ENCODE measurements around the gene MIGA2.
"Not testable (repeated sequence)": the region's sequence is repeated elsewhere in the genome, so short reads cannot be mapped to it uniquely, and the experiment has no call there.

Gene MIGA2

DNA sequence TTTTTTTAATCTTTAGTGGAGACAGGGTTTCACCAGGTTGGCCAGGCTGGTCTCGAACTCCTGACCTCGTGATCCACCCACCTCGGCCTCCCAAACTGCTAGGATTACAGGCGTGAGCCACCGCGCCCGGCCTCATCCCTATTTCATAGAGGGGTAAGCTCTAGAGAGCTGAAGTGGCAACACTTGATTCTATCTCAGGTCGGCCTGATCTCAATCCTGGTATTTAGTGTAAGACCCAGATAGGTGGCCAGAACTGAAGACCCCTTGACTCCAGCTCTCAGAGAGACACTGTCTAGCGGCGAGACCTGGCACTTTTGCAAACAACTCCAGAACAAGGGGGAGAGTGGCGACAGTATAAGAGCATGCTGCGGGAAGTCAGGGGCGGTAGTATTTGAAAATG, 588 bp upstream of the MIGA2 start:
- not testable (repeated sequence) for H3K4me3 ChIP-seq (ENCODE audit: low read depth, low read length)

DNA sequence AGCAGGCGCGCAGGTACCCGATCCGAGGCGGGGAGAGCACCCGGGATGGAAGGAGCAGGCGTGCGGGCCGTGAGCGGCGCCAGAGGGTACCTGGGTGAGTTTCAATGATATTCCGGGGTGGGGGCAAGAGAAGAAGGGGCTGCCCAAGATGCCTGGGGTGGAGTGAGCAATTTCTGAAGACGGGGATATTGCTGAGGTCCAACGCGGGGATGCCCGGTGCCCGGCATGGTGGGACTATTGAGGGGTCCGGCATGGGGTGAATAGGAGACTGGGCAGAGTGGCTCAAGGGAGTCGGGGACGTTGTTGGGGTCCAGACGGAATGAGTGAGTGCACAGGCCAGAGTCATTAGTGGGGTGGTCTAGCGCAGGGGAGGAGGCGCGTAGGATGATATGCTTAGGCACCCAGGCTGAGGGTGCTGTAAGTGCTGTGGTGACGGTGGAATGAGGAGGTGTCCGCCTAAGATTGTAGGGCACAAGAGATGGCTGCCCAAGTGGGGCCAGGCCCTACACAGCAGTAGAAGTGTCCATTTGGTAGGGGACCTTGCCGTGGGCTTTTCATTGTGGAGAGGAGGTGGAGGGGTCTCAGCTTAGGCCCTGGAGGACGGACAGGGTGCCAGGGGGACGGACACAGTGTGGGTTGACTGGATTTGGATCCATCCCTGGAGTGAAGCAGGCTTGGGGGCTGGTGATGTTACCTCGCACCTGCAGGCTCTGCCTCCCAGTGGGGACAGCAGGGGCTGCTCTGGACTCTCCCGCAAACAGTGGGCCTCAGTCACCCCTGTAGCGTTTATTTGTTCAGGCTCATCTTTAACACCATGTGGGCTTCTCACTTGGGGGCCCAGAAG, 719 bp downstream of the MIGA2 start:
- peak overlapping the region; percentile 68 for H3K4me3 ChIP-seq (ENCODE audit: low read depth, low read length)

DNA sequence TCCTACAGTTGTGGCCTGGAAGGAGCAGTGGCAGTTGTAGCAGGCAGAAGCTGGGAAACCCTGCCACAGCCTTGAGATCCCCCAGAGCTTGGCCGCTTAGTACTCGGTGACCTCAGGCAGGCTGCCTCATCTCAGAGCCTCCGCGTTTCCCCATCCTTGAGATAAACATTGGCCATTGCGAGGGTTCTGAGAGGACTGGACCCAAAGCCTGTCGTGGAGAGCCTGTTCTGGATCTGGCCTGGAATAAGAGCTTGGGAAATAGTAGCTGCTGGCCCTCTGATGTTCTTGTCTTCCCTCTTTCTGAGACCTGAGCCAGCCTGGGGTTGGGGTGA, 1.3 kb downstream of the MIGA2 start:
- no peak overlapping the region for H3K4me3 ChIP-seq (ENCODE audit: low read depth, low read length)

DNA sequence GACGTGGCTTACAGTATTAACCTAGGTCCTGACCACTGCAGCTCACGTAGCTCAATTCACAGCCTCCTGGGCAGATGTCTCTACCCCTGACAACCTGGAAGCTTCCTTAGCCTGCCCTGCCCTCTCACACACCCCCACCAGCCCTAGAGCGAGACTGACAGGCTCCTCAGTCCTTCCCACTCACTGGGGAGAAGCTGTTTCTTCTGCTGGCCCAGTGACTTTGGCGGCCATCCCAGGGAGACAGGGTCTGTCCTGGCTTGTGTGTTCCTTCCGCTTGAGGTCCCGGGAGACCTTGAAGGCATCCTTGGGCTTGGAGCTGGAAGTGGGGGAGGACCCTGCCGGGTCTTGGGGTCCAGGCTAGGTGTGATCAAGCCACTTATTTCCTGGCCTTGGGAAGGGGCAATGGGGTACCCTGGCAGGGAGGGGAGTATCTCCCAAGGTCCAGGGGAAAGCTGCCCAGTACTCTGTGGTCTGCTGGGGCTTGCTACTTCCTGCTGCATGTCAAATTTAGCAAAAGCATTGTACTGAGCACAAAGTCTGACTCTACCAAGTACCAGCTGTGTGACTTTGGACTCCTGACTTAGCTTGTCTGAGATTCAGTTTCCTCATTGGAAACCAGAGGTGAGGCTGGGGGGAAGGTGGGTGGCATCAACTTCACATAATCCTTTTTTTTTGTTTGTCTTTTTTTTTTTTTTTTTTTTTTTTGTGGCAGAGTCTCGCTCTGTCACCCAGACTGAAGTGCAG, 1.9 kb downstream of the MIGA2 start:
- H3K4me3 ChIP-seq (ENCODE audit: low read depth, low read length): no peak overlapping the region

DNA sequence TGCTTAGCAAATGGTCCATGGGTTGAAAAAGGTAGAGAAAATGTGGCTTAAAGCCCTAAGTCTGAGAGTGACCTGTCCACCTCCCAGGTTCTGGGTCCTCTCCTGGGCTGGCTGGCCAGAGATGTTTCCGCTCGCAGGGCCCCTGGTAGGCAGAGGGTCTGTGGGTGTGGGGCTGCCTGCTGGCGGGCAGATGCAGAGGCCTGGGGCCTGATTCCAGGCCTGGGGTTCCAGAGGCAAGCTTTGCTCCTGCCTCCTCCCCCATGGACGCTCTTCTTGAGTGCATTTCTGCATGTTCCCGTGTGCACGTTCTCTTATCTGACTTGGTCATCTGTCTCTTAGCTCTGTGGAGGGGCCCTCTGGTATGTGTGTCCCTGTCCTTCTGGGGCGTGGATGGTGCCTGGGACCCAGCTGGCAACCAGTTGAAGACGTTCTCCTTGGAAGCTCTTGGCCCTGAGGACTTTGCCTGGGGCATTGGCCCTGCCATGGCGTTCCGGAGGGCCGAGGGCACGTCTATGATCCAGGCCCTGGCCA, 3.8 kb downstream of the MIGA2 start:
- H3K4me3 ChIP-seq (ENCODE audit: low read depth, low read length): no peak overlapping the region

DNA sequence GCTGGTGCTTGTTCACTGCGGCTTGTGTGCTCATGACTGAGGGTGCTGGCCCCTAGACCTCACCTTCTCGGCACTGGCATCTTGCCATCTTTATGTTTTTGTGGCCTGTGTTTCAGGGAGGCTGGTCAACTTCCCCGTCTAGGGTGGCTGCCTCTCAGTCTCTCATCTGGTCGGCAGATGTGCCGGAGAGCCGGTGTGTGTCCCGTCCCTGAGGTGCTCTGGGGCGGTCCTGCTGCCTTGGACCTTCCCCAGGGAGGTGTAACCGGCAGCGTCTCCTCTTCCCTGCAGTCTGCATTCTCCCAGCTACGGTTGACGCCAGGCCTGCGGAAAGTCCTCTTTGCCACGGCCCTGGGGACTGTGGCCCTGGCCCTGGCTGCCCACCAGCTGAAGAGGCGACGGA, 5.6 kb downstream of the MIGA2 start:
- no peak overlapping the region for H3K4me3 ChIP-seq (ENCODE audit: low read depth, low read length)

DNA sequence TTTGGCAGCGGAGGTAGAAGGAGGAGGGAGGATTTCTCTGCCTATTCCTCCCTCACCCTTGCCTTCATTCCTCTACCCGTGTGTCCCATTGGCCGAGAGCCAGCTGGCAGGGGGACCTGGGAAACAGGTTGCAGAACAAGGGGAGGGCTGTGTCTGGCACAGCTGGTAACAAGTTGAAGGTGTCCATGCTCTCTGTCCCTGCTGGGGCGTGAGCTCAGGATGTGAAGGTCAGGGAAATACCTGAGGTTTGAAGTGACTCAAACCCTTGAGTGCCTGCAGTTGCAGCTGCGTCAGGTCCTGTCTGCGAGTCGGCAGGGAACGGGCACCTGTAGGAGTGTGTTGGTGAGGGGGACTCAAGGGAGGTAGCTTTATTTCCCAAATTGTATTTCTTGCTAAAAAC, 16.2 kb downstream of the MIGA2 start:
- H3K4me3 ChIP-seq (ENCODE audit: low read depth, low read length): no peak overlapping the region

DNA sequence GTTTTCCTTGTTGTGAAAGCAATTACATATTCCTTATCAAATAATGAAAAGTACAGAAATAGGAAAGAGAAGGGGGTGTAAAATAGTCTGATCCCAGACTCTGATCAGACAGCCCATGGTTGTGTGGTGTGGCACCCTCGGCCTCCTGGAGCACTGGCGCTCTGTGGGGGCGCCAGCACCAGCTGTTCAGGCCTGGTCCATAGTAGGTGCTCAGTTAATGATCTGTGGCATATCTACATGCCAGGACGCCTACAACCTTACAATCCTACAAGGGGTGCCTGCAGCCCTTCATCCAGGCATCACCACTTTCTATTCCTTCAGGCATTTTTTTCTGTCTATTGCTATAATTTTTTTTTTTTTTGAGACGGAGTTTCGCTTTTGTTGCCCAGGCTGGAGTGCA, 16.6 kb downstream of the MIGA2 start:
- no peak overlapping the region for H3K4me3 ChIP-seq (ENCODE audit: low read depth, low read length)

DNA sequence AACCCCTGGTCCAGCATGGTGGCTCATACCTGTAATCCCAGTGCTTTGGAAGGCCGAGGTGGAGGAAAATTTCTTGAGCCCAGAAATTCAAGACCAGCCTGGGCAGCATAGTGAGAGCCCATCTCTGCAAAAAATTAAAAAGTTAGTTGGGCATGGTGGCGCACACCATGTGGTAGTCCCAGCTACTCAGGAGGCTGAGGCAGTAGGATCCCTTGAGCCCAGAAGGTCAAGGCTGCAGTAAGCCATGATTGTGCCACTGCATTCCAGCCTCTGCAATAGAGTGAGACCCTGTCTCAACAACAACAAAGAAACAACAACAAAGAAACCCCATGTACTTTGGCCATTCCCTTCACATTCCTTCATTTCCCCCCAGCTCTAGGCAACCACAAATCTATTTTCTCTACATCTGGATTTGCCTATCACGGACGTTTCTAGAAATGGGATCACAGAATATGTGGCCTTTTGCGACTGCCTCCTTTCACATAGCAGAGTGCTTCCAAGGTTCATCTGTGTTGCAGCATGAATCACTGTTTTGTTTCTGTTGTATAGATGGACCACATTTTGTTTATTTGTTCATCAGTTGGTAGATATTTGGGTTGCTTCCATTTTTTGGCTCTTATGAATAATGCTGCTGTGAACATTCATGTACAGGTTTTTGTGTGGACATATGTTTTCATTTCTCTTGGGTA, 17.9 kb downstream of the MIGA2 start:
- H3K4me3 ChIP-seq (ENCODE audit: low read depth, low read length): no peak overlapping the region

DNA sequence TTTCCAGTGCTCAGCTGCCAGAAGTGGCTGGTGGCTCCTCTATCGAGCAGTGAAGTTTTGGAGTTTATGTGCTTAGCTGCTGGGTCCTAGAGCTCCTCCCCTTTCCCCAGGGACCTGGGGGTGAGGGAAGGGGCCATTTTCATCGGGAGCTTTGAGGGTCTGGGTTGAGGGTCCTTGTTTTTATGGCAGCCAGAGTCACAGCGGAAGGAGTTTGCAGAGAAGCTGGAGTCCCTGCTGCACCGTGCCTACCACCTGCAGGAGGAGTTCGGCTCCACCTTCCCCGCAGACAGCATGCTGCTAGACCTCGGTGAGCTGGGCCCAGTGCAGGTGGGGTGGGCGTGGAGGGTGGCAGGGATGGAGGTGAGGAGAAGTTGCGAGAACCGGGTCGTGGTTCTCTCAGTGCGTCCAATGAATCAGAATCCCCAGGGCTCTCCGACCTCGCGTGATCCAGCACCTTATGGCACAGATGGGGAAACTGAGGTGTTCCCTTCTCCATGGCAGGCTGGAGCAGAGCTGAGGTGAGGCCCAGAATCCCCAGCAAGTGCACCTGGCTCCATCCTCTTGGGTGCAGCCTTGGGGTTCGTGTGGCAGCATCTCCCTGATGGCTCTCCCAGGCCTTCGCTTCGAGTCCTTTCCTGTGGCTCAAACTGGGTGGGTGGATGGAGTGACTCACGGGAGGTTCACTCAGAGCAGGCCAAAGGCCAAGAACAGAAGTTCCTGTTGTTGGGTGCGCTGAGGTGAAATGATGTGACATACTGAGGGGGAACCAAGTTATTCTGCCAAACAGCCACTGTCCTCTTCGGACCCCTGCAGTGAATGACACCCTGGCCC, 22.8 kb downstream of the MIGA2 start:
- no peak overlapping the region for H3K4me3 ChIP-seq (ENCODE audit: low read depth, low read length)

DNA sequence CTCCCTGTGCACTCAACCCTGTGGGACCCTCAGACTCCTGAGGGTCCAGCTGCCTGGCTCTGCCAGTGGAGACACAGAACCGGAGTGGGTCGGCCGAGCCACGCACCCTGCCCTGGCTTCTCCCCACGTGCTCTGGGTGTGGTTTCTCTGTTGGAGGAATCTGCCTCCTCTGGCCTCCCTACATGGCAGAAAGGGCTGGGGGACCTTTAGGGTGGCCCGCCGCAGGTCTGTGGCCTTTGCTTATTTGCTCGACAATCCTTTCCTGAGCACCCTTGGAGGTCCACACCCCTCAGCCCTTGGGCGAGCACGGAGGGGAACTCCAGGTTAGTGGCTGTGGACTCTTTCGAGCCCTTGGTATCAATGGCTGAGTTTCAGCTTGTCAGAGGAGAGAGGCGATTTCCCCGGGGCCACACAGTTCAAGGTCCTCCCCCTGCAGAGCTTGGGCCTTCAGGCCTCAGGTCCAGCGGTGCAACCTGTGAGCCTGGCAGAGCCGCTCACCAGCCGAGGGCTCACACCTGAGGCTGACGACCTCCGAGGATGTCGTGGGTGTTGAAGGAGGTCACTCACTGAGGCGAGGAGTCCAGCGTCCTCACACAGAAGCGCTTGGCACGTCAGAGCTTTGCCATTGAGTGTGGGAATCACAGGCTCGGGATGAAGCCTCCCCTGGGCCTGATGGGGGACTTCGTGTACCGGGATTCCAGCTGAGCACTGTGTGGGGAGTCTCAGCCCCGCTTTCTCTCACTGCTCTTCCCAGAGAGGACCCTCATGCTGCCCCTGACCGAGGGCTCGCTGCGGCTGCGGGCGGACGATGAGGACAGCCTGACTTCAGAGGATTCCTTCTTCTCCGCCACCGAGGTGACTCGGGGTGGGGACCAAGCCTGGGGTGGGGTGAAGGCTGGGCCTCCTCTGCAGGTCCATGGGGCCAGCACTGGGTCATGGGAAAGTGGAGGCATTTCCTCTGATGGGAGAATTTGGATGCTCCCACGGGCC, 23.7 kb downstream of the MIGA2 start:
- H3K4me3 ChIP-seq (ENCODE audit: low read depth, low read length): no peak overlapping the region

DNA sequence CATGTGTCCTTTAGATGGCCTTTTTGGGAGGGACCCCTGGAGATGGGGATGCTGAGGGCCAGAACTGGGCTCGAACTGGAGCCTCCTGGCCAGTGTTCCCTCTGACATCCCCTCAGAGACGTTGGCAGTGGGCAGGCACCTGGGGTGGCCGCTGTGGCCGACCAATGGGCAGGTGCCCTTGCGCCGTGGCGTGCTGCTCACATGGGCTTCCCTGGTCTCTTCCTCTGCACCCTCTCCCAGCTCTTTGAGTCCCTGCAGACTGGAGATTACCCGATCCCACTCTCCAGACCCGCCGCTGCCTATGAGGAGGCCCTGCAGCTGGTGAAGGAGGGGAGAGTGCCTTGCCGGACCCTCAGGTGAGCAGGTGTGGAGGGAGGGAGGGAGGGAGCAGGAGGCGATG, 24.6 kb downstream of the MIGA2 start:
- no peak overlapping the region for H3K4me3 ChIP-seq (ENCODE audit: low read depth, low read length)

DNA sequence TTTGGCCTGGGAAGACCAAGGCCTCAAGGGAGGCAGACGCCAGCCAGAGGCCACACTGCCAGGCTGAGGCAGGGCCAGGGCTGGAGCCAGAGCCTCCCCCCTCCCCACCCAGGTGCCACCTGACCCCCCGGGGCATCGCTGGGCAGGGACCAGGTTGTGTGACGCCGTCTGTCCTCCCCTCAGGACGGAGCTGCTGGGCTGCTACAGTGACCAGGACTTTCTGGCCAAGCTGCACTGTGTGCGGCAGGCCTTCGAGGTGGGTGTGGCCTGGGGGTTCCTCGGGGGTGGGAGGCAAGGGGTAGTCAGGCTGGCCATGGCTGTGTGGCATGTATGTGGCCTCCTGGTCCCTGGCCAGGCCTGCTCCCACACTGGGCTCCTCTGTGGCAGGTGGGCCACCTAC, 26.6 kb downstream of the MIGA2 start:
- no peak overlapping the region for H3K4me3 ChIP-seq (ENCODE audit: low read depth, low read length)

DNA sequence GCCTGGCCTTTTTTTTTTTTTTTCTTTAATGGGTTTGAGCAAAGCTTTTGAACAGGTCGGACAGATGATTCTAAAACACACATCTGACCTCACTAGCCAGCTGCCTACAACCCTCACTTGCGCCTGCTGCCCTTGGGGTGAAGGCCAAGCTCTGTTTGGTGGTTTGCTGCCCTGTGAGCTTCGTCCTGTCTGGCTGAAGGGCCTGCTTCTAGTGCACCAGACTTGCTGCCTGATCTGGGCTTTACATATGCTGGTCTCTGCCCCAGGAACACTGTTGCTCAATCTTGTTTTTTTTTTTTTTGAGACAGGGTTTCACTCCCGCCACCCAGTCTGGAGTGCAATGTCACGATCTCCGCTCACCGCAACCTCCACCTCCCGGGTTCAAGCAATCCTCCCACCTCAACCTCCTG, 28.1 kb downstream of the MIGA2 start:
- no peak overlapping the region for H3K4me3 ChIP-seq (ENCODE audit: low read depth, low read length)

DNA sequence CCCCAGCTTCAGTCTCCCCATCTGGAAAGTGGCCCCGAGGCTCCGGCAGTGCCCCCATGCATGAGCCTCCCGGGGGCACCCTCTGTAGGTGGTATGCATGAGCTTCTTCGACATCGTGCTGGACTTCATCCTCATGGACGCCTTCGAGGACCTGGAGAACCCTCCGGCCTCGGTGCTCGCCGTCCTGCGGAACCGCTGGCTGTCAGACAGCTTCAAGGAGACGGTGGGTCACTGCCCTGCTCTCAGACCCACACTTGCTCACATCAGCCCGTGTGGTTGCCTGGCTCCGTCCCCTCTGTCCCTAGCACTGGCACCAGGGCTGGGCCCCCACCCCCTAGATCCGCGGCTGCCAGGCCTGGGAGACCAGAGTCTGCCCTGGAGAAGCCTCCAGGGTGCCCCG, 31.7 kb downstream of the MIGA2 start:
- H3K4me3 ChIP-seq (ENCODE audit: low read depth, low read length): no peak overlapping the region

DNA sequence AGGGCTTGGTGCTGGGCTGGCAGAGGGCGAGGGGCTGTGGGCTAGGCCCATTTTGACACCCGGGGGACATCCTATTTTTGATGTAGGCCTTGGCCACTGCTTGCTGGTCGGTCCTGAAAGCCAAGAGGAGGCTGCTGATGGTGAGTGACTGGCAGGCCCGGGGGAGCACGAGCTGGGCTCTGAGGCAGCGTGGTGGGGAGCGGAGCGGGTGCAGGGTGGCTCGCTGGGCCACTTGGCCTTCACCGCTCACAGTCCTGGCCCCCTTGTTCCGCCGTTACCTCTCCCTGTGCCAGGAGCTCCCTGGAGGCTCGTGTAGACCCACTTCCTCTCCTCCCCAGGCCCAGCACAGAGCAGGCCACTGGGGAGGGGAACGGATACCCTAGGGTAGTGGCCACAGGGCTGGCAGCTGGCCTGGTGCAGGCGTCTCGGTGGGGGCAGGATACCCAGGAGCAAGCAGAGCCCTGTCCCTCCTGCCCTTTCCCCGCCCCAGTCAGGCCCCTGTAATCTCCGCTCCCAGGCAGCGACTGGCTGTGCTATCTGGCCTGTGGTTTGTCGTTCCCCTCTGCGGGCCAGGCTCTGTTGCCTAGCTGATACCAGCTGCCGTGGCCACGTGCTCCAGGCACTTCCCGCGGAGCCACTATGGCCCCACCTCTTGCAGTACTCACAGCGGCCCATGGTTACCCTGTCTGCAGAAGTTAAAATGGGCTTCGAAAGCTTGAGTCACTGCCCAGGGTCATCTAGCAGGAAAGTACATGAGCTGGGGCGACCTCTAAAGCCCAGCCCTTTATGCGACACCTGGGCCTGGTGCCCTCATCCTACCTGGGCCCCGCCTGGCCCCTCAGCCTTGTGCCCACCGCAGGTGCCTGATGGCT, 32.8 kb downstream of the MIGA2 start:
- H3K4me3 ChIP-seq (ENCODE audit: low read depth, low read length): no peak overlapping the region

DNA sequence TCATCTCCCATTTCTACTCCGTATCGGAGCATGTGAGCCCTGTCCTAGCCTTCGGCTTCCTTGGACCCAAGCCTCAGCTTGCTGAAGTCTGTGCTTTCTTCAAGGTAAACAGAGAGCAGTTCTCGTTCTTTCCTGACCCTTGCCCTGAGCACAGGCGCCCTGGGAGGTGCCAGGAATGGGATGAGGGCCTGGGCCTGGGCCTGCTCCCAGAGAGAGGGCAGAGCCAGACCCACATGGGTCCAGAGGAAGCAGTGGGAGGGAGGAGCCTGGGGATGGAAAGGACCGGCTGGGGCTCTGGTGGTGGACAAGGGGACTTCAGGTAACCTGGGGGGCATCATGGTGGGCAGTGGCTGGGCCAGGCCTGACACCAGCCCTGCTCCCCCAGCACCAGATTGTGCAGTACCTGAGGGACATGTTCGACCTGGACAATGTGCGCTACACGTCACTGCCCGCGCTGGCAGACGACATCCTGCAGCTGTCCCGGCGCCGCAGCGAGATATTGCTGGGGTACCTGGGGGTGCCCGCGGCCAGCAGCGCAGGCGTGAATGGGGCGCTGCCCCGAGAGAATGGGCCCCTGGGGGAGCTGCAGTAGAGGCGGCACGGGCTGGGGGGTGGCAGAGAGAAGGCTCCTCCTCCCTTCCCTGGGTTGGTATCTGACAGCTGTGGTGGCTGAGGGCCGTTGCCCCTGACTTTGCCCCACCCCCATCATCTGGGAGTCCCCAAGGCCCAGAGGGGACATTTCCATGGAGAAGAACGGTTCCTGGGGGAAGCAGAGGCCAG, 33.6 kb downstream of the MIGA2 start:
- H3K4me3 ChIP-seq (ENCODE audit: low read depth, low read length): no peak overlapping the region

Data from iPS-11a (cell line).